ENCODE measurements around the gene SLC9A1.
"Not testable (repeated sequence)": the region's sequence is repeated elsewhere in the genome, so short reads cannot be mapped to it uniquely, and the experiment has no call there.

SLC9A1 gene

GRCh38 chr1:27130798-27131197, 24.1 kb downstream of the SLC9A1 start:
- FAIRE-seq = no peak

- no peak for FAIRE-seq
Measured at GRCh38 chr1:27129225-27129624, 25.7 kb downstream of the SLC9A1 start.

GRCh38 chr1:27127419-27127818, 27.5 kb downstream of the SLC9A1 start:
- FAIRE-seq = no peak

GRCh38 chr1:27126391-27126790, 28.5 kb downstream of the SLC9A1 start:
- no peak for FAIRE-seq

- FAIRE-seq = not testable (repeated sequence)
Measured at GRCh38 chr1:27125125-27125524, 29.8 kb downstream of the SLC9A1 start.

- no peak for FAIRE-seq
Measured at GRCh38 chr1:27124405-27124804, 30.5 kb downstream of the SLC9A1 start.

- FAIRE-seq = no peak
Measured at GRCh38 chr1:27122652-27123051, 32.3 kb downstream of the SLC9A1 start.

- FAIRE-seq = no peak
Measured at GRCh38 chr1:27120854-27121253, 34.1 kb downstream of the SLC9A1 start.

GRCh38 chr1:27118440-27118689, 36.6 kb downstream of the SLC9A1 start:
- no peak for FAIRE-seq

GRCh38 chr1:27117733-27118439, 37.0 kb downstream of the SLC9A1 start:
- no peak for FAIRE-seq

- no peak for FAIRE-seq
Measured at GRCh38 chr1:27116697-27117096, 38.2 kb downstream of the SLC9A1 start.

- FAIRE-seq = no peak
Measured at GRCh38 chr1:27116232-27116631, 38.7 kb downstream of the SLC9A1 start.

- FAIRE-seq = no peak
Measured at GRCh38 chr1:27114546-27114945, 40.4 kb downstream of the SLC9A1 start.

- FAIRE-seq = no peak
Measured at GRCh38 chr1:27113861-27114260, 41.1 kb downstream of the SLC9A1 start.

GRCh38 chr1:27111626-27112573, 43.0 kb downstream of the SLC9A1 start:
- FAIRE-seq = no peak

- no peak for FAIRE-seq
Measured at GRCh38 chr1:27109103-27109822, 45.7 kb downstream of the SLC9A1 start.

GRCh38 chr1:27108588-27108987, 46.3 kb downstream of the SLC9A1 start:
- no peak for FAIRE-seq

- no peak for FAIRE-seq
Measured at GRCh38 chr1:27106561-27107323, 48.2 kb downstream of the SLC9A1 start.

- no peak for FAIRE-seq
Measured at GRCh38 chr1:27105018-27105417, 49.9 kb downstream of the SLC9A1 start.

- FAIRE-seq = no peak
Measured at GRCh38 chr1:27103498-27103897, 51.4 kb downstream of the SLC9A1 start.

GRCh38 chr1:27102707-27103468, 52.0 kb downstream of the SLC9A1 start:
- FAIRE-seq = no peak

GRCh38 chr1:27102134-27102706, 52.7 kb downstream of the SLC9A1 start:
- FAIRE-seq = no peak
